ENCODE data around the gene CMSS1.

- TF ChIP-seq CTCF (conservative IDR thresholded peaks at IDR 0.05) = no peak
- TF ChIP-seq ZFX (IDR thresholded peaks at IDR 0.05) = no peak
Observed at GRCh38 chr3:100087198-100087597, 269.5 kb downstream of the CMSS1 start.

All from C4-2B (cell line).